AG09309 (cell line): ENCODE data around the gene WSB2.

Source experiments
- DNase-seq: peaks from one replicate; pipeline ENCODE4 v3.0.0-alpha.2; 2010; ENCODE audit warnings: low read depth
- H3K4me3 ChIP-seq: 2 replicates; pipeline ENCODE4 v1.5.1; 2011; ENCODE audit warnings: mild to moderate bottlenecking, low read depth, low read length, moderate library complexity; ENCODE audit not compliant: control insufficient read depth
- TF ChIP-seq, protein P1 (sequence below): IDR thresholded peaks from 2 replicates; pipeline ENCODE4 v1.5.1; 2011; ENCODE audit warnings: mild to moderate bottlenecking, low read depth, low read length, inconsistent platforms; ENCODE audit not compliant: insufficient read depth, control insufficient read depth; ENCODE audit errors: missing control alignments

The WSB2 gene

DNA sequence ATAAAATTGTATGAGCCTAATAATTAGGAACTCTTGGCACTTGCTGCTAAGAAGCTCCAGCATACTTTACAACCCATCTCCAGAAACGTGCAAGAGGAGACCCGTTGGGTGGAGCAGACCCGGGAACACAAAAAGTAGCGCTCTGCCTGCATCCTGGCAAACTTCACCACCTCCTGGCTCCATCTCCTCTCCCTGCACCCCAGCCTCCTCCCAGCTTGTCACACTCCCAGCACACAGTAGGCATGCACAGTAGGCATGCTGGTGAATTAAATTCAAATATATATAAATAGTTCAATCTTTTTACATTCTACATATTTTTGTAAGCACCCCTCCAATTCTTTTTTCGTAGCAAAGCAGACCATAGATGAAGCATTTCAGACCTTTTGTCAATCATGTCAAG lies 41.6 kb upstream of the WSB2 start:
- TF ChIP-seq, protein P1, sequence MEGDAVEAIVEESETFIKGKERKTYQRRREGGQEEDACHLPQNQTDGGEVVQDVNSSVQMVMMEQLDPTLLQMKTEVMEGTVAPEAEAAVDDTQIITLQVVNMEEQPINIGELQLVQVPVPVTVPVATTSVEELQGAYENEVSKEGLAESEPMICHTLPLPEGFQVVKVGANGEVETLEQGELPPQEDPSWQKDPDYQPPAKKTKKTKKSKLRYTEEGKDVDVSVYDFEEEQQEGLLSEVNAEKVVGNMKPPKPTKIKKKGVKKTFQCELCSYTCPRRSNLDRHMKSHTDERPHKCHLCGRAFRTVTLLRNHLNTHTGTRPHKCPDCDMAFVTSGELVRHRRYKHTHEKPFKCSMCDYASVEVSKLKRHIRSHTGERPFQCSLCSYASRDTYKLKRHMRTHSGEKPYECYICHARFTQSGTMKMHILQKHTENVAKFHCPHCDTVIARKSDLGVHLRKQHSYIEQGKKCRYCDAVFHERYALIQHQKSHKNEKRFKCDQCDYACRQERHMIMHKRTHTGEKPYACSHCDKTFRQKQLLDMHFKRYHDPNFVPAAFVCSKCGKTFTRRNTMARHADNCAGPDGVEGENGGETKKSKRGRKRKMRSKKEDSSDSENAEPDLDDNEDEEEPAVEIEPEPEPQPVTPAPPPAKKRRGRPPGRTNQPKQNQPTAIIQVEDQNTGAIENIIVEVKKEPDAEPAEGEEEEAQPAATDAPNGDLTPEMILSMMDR = no peak
- no peak for DNase-seq

DNA sequence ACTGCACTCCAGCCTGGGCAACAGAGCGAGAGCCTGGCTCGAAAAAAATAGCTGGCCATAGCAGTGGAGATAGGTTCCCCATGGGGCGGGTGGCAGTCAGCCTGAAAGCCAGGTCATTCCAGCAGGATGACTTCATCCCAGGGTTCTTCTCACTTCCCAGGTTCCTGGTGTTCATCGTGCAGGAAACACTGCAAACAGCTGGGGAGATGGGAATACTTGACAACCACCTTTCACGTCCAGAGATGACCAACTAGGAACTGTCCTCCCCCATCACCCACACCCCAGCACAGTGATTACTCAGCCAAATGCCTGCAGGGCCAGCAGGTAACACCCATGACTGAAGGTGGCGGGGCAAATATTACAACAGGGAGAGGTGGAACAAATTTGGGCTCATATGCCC lies 41.1 kb upstream of the WSB2 start:
- TF ChIP-seq, protein P1 = no peak
- no peak for DNase-seq
- no peak overlapping the region for H3K4me3 ChIP-seq

More for the DNA sequence above, 41.6 kb upstream of the WSB2 start:
- peak overlapping the region; percentile 74 for H3K4me3 ChIP-seq

DNA sequence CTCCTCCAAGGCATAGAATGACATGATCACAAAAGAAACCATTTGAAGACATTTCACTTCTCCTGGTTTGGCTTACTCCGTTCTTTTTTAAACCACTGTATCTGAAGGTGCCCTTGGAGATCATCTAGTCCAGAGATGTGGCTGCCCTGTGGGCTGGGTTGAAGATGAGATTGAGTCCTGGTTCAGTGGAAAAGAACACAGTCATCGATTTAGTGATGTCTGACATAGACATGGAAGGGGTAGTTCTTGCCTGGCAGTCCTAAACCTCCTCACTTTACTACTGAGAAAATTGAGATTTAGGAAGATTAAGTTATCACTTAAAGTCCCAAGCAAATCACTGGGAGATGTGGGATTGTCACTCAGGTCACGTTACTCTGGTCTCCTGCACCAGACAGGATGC lies 40.1 kb upstream of the WSB2 start:
- no peak for DNase-seq
- H3K4me3 ChIP-seq = no peak overlapping the region
- TF ChIP-seq, protein P1 = no peak

DNA sequence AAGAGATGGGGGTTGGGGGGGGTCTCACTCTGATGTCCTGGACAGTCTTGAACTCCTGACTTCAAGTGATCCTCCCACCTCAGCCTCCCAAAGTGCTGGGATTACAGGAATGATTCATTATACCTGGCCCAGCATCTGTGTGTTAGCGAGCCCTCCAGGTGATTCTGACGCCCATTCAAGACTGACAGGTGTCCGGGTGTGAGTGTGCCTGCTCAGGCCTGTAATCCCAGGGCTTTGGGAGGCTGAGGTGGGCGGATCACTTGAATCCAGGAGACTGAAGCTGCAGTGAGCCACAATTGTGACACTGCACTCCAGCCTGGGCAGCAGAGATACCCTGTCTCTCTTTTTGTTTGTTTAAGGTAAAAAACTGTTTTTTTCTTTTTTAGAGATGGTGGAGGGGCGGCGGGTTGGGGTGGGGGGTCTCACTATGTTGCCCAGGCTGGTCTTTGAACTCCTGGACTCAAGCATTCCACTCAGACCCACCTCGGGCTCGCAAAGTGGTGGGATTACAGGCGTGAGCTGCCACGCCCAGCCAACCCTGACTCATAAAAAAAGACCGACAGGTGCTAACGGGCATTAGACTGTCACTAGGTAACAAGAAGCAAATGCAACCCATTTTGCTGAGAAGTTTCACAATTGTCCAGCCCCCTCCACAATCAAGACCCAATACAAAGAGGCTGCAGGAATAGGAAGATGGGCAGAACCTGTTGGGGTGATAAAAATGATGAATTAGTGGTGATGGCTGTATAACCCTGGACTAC lies 38.1 kb upstream of the WSB2 start:
- H3K4me3 ChIP-seq = no peak overlapping the region
- DNase-seq = no peak

DNA sequence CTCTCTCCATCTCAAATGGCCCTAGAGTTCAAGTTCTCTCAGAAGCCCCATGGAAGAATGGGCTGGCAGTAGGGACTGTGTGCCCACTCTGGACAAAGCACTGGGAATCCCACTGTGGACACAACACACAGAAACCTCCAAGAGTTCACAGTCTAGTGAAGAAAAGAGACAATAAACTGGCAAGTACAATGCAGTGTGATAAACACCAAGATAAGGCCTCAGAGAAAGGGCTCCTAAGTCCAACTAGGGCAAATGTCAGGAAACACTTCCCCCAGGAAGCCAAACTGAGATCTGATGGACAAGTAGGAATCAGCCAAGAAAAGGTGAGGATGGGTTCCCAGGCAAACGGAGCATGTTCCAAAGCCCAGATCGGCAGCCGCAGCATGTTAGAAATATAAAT lies 37.4 kb upstream of the WSB2 start:
- no peak for DNase-seq
- H3K4me3 ChIP-seq = no peak overlapping the region
- TF ChIP-seq, protein P1 = no peak

More for the DNA sequence above, 38.1 kb upstream of the WSB2 start:
- TF ChIP-seq, protein P1 = no peak

DNA sequence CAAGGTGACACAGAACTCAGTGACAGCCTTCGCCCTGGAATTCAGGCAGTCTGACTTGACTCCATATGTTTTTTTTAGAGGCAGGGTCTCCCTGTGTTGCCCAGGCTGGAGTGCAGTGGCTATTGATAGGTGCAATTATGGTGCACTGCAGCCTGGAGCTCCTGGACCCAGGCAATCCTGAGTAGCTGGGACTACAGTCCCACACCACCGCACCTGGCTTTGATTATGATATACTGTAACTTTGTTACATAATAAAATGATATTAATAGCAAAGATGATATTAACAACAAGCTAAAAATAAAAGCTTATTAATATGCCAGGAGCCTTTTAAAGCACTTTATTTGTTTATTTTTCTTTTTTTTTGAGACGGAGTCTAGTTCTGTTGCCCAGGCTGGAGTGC lies 33.1 kb upstream of the WSB2 start:
- TF ChIP-seq, protein P1 = no peak
- DNase-seq = no peak
- no peak overlapping the region for H3K4me3 ChIP-seq
